Raji (cell line): ENCODE measurements around the gene PLCD1.

Experiments used
- POLR2A ChIP-seq: IDR thresholded peaks from 2 replicates; pipeline ENCODE4 v1.6.1; 2011; ENCODE audit warnings: low read depth, low read length, control low read depth; ENCODE audit not compliant: insufficient read depth

PLCD1 gene

GRCh38 chr3:37968813-37969595 lies 60.4 kb downstream of the PLCD1 start:
- no peak for TF ChIP-seq POLR2A

GRCh38 chr3:37968199-37968598 lies 61.2 kb downstream of the PLCD1 start:
- no peak for TF ChIP-seq POLR2A

DNA sequence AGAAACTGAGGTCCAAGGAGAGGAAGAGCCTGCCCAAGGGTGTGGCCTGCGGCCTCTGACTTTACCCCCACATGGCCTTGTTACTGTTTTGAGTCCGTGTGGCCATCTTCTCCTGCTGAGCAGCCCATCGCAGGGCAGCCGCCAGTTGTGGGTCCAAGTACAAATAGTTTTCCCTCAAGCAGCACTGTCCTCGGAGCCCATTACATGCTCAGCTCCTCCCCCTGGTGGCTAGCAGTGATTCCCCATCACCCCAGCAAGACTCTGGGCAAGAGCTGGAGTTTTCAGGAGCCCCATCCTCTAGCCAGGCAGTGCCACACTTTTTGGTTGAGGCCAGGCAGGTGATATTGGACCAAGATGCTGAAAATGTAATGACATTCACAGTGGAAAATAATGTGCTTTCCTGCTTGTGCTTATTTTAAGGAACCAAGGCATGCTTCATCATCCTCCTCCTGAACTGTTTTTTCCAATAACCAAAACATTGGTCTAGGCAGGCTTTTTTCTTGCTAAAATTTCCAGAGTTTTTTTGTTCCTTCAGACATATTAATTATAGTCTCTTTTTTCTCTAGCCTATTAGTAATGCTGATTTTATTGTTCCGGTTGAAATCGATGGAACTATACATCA lies 62.1 kb downstream of the PLCD1 start:
- TF ChIP-seq POLR2A = no peak

- no peak for TF ChIP-seq POLR2A
These were observed 64.7 kb downstream of the PLCD1 start for GRCh38 chr3:37964716-37965115.

DNA sequence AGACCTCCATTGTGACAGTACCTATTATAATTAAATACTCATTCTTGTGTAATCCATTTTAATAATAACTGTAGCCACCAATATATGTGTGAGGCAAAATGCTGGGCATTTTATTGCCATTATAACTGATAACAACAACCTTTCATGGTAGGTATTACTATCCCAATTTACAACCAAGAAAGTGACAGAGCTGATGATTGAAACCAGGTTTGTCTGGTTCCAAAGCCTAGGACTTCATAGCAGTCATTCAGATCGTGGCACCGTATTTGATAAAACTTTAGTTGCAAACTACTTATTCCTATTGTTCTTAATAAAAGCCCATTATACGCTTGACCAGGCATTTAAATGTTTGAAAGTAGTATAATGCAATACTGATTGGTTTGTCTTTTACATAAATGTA lies 65.3 kb downstream of the PLCD1 start:
- TF ChIP-seq POLR2A = no peak

DNA sequence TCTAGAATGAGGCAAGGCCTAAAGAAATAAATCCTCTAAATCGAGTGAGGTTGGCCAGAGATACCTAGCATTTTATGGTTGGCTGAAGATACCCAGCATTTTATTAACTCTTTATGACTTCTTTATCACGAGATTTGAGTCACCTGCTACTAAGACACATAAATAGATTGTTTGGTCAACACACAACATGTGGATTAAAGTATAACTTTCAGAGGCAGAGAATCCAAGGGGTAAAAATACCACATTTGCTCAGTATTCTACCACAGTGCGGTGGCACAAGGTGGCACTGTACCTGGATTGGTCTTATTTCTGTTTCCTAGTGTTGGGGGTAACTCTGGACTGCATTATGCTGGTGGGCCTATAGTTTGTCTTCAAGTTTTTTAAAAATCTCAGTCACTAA lies 65.8 kb downstream of the PLCD1 start:
- TF ChIP-seq POLR2A = no peak

GRCh38 chr3:37963016-37963415 lies 66.4 kb downstream of the PLCD1 start:
- TF ChIP-seq POLR2A = no peak

DNA sequence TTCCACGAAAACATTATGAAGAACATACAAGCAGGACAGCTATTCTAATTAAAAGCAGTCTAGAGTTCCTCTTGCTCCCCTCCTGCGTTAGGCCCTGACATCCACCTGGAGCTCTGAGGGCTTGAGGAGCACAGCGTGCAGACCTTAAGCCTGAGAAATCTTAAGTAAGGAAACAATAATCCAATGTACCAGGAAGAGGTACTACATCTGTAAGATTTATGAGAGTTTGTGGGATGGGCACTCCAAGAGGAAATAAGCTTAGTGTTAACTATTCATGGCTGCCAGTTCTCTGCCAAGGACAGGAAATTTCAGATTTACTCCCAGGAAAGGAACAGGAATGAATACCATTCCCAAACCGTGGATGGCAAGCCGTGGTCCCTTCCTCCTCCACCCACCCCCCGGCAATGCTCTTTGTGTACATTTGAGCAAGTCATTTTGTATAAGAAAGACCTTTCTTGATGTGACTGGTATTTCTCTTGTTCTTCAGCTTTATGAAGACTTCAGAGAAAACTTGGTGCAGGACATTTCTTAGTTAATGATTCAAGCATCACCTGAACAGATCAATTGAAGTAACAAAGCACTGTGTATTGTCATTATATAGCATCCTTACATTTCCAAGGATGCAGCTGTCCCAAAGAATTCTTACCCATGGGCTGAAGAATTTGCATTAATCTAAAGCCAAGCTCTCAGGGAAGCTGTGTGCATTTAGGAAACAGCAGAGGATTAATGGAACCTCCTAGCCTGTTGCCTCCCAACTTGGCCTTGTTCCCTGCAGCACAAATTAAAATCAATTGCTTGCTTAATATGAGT lies 67.6 kb downstream of the PLCD1 start:
- no peak for TF ChIP-seq POLR2A

DNA sequence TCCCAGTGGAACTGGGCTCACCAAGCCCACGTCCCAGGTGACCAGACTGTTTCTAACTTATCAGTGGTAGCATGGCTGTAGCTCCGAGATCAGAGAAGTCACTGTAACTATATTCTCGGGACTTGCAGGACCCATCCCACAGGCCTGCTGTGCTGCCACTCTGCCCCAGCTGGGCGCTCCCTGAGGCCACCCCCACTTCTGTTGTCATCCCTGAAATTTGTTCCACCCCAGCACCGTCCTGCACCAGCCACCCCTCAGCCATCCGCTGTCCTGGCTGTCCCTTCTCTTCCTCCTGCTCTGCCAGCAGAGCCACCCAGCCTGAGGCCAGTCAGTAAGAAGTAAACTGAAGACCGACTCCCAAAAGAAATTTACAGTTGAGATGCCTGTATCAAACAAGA lies 71.9 kb downstream of the PLCD1 start:
- TF ChIP-seq POLR2A = no peak
